SK-N-SH treated with all-trans-retinoic acid at 6 μM for 48 hours (cell line): ENCODE data around the gene SLITRK3.

Experiments
- ARNTL ChIP-seq: fragments of 450-650 bp; formaldehyde crosslinking; IDR thresholded peaks from 2 replicates; pipeline ENCODE4 v1.5.0; 2020; ENCODE audit warnings: low read depth, mild to moderate bottlenecking, moderate library complexity, borderline replicate concordance
- BACH2 ChIP-seq: fragments of 250-450 bp; sonication (Bioruptor Pico); IDR thresholded peaks from 2 replicates; pipeline ENCODE4 v1.9.0; 2021; ENCODE audit warnings: mild to moderate bottlenecking, borderline replicate concordance
- CSDC2 ChIP-seq: fragments of 250-450 bp; sonication (Bioruptor Pico); IDR thresholded peaks from 2 replicates; pipeline ENCODE4 v1.5.0; 2020; ENCODE audit warnings: mild to moderate bottlenecking, moderate library complexity
- GLIS3 ChIP-seq: fragments of 250-450 bp; sonication (Bioruptor Pico); IDR thresholded peaks from 2 replicates; pipeline ENCODE4 v1.5.0; 2020; ENCODE audit warnings: mild to moderate bottlenecking, moderate library complexity
- PPARA ChIP-seq: fragments of 250-450 bp; sonication (Bioruptor Pico); IDR thresholded peaks from 2 replicates; pipeline ENCODE4 v1.5.0; 2020; ENCODE audit warnings: mild to moderate bottlenecking, borderline replicate concordance
- ZC3H10 ChIP-seq: fragments of 250-450 bp; sonication (Bioruptor Pico); IDR thresholded peaks from 2 replicates; pipeline ENCODE4 v1.5.1; 2021; ENCODE audit warnings: mild to moderate bottlenecking, moderate library complexity
- ZFP3 ChIP-seq: fragments of 250-450 bp; sonication (Bioruptor Pico); IDR thresholded peaks from 2 replicates; pipeline ENCODE4 v1.5.0; 2020; ENCODE audit warnings: mild to moderate bottlenecking, moderate library complexity
- ZNF70 ChIP-seq: fragments of 450-650 bp; formaldehyde crosslinking; IDR thresholded peaks from 2 replicates; pipeline ENCODE4 v1.5.0; 2020; ENCODE audit warnings: mild to moderate bottlenecking, moderate library complexity
- TF ChIP-seq, protein P1 (sequence below): fragments of 250-450 bp; sonication (Bioruptor Pico); IDR thresholded peaks from 2 replicates; pipeline ENCODE4 v1.5.0; 2020; ENCODE audit warnings: mild to moderate bottlenecking, moderate library complexity
- TF ChIP-seq, protein P2 (sequence below): fragments of 250-450 bp; sonication (Bioruptor Pico); IDR thresholded peaks from 2 replicates; pipeline ENCODE4 v1.5.1; 2020; ENCODE audit warnings: low read depth, mild to moderate bottlenecking, moderate library complexity
- TF ChIP-seq, protein P3 (sequence below): fragments of 250-450 bp; sonication (Bioruptor Pico); IDR thresholded peaks from 2 replicates; pipeline ENCODE4 v1.8.0; 2020; ENCODE audit warnings: mild to moderate bottlenecking, moderate library complexity, borderline replicate concordance
- TF ChIP-seq, protein P4 (sequence below): fragments of 250-450 bp; sonication (Bioruptor Pico); IDR thresholded peaks from 2 replicates; pipeline ENCODE4 v1.5.1; 2021; ENCODE audit warnings: mild to moderate bottlenecking, moderate library complexity

DNA sequence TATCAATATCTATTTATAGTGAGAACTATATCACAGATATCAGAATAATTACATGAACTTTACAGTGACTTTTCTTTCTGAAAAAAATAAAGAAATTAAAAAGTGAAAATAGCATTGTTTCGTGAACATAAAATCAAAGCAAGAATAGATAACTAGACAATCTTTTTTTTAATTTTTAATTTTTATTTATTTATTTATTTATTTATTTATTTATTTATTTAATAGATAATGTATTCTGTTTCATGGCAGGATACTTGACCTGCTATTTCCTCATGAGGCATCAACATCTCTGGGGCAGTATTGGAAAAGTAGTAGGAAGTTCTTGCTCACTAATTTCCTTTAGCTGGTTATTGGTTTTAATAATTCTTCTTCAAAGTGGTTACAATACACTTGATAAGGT, 33.3 kb downstream of the SLITRK3 start:
- TF ChIP-seq, protein P1, sequence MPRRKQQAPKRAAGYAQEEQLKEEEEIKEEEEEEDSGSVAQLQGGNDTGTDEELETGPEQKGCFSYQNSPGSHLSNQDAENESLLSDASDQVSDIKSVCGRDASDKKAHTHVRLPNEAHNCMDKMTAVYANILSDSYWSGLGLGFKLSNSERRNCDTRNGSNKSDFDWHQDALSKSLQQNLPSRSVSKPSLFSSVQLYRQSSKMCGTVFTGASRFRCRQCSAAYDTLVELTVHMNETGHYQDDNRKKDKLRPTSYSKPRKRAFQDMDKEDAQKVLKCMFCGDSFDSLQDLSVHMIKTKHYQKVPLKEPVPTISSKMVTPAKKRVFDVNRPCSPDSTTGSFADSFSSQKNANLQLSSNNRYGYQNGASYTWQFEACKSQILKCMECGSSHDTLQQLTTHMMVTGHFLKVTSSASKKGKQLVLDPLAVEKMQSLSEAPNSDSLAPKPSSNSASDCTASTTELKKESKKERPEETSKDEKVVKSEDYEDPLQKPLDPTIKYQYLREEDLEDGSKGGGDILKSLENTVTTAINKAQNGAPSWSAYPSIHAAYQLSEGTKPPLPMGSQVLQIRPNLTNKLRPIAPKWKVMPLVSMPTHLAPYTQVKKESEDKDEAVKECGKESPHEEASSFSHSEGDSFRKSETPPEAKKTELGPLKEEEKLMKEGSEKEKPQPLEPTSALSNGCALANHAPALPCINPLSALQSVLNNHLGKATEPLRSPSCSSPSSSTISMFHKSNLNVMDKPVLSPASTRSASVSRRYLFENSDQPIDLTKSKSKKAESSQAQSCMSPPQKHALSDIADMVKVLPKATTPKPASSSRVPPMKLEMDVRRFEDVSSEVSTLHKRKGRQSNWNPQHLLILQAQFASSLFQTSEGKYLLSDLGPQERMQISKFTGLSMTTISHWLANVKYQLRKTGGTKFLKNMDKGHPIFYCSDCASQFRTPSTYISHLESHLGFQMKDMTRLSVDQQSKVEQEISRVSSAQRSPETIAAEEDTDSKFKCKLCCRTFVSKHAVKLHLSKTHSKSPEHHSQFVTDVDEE (CRISPR knock-in tag) = no peak
- TF ChIP-seq, protein P2, sequence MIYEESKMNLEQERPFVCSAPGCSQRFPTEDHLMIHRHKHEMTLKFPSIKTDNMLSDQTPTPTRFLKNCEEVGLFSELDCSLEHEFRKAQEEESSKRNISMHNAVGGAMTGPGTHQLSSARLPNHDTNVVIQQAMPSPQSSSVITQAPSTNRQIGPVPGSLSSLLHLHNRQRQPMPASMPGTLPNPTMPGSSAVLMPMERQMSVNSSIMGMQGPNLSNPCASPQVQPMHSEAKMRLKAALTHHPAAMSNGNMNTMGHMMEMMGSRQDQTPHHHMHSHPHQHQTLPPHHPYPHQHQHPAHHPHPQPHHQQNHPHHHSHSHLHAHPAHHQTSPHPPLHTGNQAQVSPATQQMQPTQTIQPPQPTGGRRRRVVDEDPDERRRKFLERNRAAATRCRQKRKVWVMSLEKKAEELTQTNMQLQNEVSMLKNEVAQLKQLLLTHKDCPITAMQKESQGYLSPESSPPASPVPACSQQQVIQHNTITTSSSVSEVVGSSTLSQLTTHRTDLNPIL (CRISPR knock-in tag) = no peak
- TF ChIP-seq ARNTL (CRISPR knock-in tag) = no peak
- TF ChIP-seq PPARA (CRISPR knock-in tag) = no peak
- TF ChIP-seq ZFP3 (CRISPR knock-in tag) = no peak
- TF ChIP-seq, protein P3, sequence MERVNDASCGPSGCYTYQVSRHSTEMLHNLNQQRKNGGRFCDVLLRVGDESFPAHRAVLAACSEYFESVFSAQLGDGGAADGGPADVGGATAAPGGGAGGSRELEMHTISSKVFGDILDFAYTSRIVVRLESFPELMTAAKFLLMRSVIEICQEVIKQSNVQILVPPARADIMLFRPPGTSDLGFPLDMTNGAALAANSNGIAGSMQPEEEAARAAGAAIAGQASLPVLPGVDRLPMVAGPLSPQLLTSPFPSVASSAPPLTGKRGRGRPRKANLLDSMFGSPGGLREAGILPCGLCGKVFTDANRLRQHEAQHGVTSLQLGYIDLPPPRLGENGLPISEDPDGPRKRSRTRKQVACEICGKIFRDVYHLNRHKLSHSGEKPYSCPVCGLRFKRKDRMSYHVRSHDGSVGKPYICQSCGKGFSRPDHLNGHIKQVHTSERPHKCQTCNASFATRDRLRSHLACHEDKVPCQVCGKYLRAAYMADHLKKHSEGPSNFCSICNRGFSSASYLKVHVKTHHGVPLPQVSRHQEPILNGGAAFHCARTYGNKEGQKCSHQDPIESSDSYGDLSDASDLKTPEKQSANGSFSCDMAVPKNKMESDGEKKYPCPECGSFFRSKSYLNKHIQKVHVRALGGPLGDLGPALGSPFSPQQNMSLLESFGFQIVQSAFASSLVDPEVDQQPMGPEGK (CRISPR knock-in tag) = no peak
- TF ChIP-seq ZNF70 = no peak
- no peak for TF ChIP-seq BACH2
- no peak for TF ChIP-seq ZC3H10 (CRISPR knock-in tag)
- no peak for TF ChIP-seq CSDC2 (CRISPR knock-in tag)
- TF ChIP-seq GLIS3 = no peak
- TF ChIP-seq, protein P4, sequence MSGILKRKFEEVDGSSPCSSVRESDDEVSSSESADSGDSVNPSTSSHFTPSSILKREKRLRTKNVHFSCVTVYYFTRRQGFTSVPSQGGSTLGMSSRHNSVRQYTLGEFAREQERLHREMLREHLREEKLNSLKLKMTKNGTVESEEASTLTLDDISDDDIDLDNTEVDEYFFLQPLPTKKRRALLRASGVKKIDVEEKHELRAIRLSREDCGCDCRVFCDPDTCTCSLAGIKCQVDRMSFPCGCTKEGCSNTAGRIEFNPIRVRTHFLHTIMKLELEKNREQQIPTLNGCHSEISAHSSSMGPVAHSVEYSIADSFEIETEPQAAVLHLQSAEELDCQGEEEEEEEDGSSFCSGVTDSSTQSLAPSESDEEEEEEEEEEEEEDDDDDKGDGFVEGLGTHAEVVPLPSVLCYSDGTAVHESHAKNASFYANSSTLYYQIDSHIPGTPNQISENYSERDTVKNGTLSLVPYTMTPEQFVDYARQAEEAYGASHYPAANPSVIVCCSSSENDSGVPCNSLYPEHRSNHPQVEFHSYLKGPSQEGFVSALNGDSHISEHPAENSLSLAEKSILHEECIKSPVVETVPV (CRISPR knock-in tag) = no peak
